WERI-Rb-1 (cell line): ENCODE data around the gene SLC25A24.
"Not testable (repeated sequence)": the region's sequence is repeated elsewhere in the genome, so short reads cannot be mapped to it uniquely, and the experiment has no call there.

Experiments used
- DNase-seq: peaks from one replicate; pipeline ENCODE4 v3.0.0-alpha.2; 2020
- H3K27ac ChIP-seq: fragments of 250-450 bp; sonication (Bioruptor Pico); 2 replicates; pipeline ENCODE4 v1.5.1; 2020; ENCODE audit warnings: mild to moderate bottlenecking, moderate library complexity
- H3K27me3 ChIP-seq: fragments of 250-450 bp; sonication (Bioruptor Pico); 2 replicates; pipeline ENCODE4 v1.5.1; 2021; ENCODE audit warnings: mild to moderate bottlenecking, low read depth, moderate library complexity; ENCODE audit not compliant: insufficient read depth, severe bottlenecking
- H3K36me3 ChIP-seq: fragments of 250-450 bp; sonication (Bioruptor Pico); 2 replicates; pipeline ENCODE4 v1.5.1; 2020; ENCODE audit warnings: mild to moderate bottlenecking, moderate library complexity
- H3K4me3 ChIP-seq: 2 replicates; pipeline ENCODE4 v1.5.1; 2011; ENCODE audit warnings: low read depth, mild to moderate bottlenecking, control low read depth, low read length
- H3K9me3 ChIP-seq: fragments of 250-450 bp; sonication (Bioruptor Pico); 2 replicates; pipeline ENCODE4 v1.5.1; 2021; ENCODE audit warnings: mild to moderate bottlenecking, moderate library complexity; ENCODE audit not compliant: severe bottlenecking
- TF ChIP-seq, protein P1 (sequence below): IDR thresholded peaks from 2 replicates; pipeline ENCODE4 v1.5.1; 2011; ENCODE audit warnings: low read depth, mild to moderate bottlenecking, control low read depth, inconsistent platforms, low read length

The SLC25A24 gene

DNA sequence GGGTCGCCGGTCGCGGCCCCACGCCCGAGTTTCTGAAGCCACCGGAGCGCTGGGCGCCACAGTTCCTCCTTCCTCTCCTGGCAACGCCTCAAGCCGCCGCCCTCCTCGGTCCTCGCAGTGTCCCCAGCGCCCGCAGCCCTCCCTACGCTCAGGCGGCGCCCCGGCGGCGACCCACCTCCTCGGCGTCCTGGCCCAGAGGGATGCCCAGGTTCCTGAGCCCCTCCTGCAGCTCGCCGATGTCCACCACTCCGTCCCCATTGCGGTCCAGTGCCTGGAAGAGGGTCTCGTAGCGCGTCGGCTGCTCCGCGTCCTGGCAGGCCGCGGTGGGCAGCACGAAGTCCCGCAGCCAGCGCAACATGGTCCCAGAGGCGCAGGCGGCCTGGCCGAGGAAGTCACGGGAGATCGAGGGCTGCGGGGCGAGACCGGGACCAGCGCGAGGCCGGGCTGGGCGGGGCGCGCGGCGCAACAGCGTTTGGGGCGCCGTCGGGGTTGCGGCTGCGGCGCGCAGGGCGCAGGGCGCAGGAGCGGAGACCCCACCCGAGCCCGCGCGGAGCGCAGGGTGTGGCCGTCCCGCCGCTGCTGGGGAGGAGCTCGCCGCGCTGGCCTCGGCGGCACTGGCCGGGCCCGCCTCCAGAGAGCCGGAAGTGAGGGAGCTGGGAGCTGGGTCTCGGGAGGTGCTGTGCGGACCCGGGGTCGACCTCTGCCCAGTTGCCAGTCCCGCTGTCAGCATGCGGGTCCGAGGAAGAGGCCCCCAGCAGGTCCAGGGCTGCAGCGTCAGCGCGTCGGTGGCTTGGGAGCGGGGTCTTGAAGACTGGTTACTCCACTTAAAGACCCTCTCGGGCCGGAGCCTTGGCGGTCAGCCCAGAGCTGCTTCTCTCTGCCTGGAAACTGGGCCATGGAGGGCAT is at the start of gene SLC25A24:
TSS of gene SLC25A24 (minus strand) at position 563 of the 906 bp plus-strand sequence. CDS start at position 358, 205 bp downstream.
- Histone ChIP-seq H3K36me3 (peaks cover 24% of the 10 kb centered on the region), H3K27ac (peak within 1 kb of the TSS; percentile 81), H3K27me3 (no peaks in the 10 kb centered on the region), H3K4me3 (peak within 1 kb of the TSS; percentile 94), H3K9me3 (no peaks in the 10 kb centered on the region)
- peak; percentile 89 for DNase-seq
- TF ChIP-seq, protein P1, sequence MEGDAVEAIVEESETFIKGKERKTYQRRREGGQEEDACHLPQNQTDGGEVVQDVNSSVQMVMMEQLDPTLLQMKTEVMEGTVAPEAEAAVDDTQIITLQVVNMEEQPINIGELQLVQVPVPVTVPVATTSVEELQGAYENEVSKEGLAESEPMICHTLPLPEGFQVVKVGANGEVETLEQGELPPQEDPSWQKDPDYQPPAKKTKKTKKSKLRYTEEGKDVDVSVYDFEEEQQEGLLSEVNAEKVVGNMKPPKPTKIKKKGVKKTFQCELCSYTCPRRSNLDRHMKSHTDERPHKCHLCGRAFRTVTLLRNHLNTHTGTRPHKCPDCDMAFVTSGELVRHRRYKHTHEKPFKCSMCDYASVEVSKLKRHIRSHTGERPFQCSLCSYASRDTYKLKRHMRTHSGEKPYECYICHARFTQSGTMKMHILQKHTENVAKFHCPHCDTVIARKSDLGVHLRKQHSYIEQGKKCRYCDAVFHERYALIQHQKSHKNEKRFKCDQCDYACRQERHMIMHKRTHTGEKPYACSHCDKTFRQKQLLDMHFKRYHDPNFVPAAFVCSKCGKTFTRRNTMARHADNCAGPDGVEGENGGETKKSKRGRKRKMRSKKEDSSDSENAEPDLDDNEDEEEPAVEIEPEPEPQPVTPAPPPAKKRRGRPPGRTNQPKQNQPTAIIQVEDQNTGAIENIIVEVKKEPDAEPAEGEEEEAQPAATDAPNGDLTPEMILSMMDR = no peak

DNA sequence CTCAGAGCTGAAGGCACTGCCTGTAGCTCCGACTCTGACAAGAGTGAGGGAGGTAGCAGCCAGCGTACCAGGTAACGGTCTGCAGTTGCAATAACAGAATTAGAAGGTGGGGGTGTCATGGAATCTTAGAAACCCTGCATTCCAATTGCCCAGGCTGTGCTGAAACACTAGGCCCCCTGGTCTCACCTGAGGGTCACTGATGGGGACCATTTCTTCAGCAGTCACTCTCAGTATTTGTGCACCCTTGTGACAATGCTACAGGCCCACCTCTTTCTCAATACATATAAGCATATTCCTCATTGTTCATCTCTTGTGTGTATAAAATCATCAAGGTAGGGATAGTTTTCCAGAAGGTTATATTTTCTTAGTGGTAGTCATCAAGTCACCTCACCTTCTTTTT is 43.8 kb upstream of the SLC25A24 start, which contains the start of gene NBPF4:
TSS of gene NBPF4 (minus strand) at position 101 of the 400 bp plus-strand sequence. CDS start 315 bp downstream, outside the sequence.
- not testable (repeated sequence) for H3K27ac ChIP-seq, H3K9me3 ChIP-seq, H3K4me3 ChIP-seq, DNase-seq, H3K27me3 ChIP-seq, H3K36me3 ChIP-seq

DNA sequence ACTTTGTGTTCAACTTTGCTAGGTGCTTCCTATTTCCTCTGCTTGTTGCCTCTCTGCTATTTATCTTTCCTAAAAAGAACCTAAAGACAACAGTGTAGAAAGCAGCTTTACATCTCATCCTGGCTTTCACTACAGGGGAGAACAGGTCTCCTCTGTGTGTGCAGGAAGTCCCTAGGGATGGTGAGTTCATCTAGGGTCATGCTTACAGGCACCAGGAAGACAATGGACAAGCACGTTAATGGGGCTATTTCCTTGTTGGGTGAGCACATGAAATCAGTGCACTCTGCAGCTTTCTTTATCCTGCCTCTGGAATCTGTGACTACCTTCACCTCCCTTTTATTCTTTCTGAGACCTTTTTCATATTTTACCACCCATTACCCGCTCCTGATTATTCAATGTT is 39.3 kb upstream of the SLC25A24 start:
- not testable (repeated sequence) for DNase-seq, H3K36me3 ChIP-seq, H3K27ac ChIP-seq, H3K4me3 ChIP-seq, H3K9me3 ChIP-seq, H3K27me3 ChIP-seq

GRCh38 chr1:108235308-108235707 is 35.2 kb upstream of the SLC25A24 start:
- H3K27me3 ChIP-seq, H3K4me3 ChIP-seq, H3K9me3 ChIP-seq, DNase-seq, H3K36me3 ChIP-seq, H3K27ac ChIP-seq: not testable (repeated sequence)

DNA sequence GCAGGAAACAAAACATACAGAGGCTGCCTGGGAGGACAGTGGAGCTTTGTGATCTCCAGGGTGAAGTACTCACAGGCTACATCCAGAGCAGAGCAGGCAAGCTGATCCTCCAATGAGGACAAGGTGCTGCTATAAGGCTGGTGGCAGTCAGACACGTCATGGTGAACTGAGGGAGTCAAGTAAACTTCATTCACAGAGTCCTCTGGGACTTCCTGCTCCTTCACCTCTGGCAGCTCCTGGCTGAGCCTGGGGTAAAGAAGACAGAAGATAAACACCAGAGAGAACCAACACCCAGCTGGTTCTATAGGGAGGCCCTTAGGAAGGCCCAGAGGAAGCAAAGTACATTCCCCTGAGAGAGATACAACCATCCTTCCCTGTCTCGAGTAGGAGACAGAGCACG is 32.0 kb upstream of the SLC25A24 start:
- H3K36me3 ChIP-seq, DNase-seq, H3K27me3 ChIP-seq, H3K27ac ChIP-seq, H3K4me3 ChIP-seq, H3K9me3 ChIP-seq: not testable (repeated sequence)

GRCh38 chr1:108229976-108230375 is 29.8 kb upstream of the SLC25A24 start:
- DNase-seq, H3K9me3 ChIP-seq, H3K27me3 ChIP-seq, H3K27ac ChIP-seq, H3K36me3 ChIP-seq, H3K4me3 ChIP-seq: not testable (repeated sequence)

- not testable (repeated sequence) for H3K4me3 ChIP-seq, H3K27me3 ChIP-seq, DNase-seq, H3K9me3 ChIP-seq, H3K36me3 ChIP-seq, H3K27ac ChIP-seq
Observed at GRCh38 chr1:108227772-108228171, 27.6 kb upstream of the SLC25A24 start.

DNA sequence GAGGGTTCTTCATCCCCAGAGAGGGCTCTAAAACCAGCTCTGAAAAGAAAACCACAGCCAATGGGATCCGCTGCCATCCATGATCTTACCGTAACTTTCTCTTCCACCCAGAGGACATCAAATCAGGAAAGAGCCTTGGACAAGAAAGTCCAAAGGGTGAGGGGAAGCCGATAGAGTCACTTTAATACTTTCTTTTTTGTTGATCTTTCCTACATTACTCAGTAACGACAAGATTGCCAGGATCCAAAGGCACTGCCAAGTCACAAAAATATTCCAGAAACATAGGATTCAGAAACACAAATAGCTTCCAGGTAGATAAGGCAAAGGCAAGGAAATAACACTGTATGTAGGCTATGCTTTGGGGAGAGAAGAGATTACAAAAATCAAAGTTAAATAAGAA is 26.7 kb upstream of the SLC25A24 start:
- H3K4me3 ChIP-seq, H3K36me3 ChIP-seq, H3K9me3 ChIP-seq, DNase-seq, H3K27me3 ChIP-seq, H3K27ac ChIP-seq: not testable (repeated sequence)

- not testable (repeated sequence) for H3K36me3 ChIP-seq, H3K4me3 ChIP-seq, H3K27me3 ChIP-seq, DNase-seq, H3K9me3 ChIP-seq, H3K27ac ChIP-seq
Observed at GRCh38 chr1:108223226-108223625, 23.1 kb upstream of the SLC25A24 start.

DNA sequence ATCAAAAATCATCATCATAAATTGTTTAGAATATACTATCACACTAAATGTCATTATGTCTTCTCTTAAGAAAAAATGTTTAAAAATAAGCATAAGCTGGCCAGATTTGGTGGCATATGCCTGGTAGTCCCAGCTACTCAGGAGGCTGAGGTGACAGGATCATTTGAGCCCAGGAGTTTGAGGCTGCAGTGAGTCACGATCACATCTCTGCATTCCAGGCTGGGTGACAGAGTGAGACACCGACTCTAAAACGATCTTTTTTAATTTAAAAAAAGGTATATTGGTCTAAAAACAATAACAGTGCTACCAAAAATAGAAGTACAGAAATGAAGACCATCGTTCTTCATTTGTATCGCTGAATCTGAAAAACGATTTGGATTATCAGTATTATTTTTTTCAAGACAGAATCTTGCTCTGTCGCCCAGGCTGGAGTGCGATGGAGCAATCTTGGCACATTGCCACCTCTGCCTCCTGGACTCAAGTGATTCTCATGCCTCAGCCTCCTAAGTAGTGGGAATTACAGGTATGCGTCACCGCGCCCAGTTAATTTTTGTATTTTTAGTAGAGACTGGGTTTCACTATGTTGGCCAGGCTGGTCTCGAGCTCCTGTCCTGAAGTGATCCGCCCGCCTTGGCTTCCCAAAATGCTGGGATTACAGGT is 17.5 kb upstream of the SLC25A24 start:
- not testable (repeated sequence) for H3K27me3 ChIP-seq, H3K27ac ChIP-seq, H3K9me3 ChIP-seq, H3K36me3 ChIP-seq, H3K4me3 ChIP-seq, DNase-seq

- DNase-seq = not testable (repeated sequence)
Observed at GRCh38 chr1:108217007-108217406, 16.9 kb upstream of the SLC25A24 start.

GRCh38 chr1:108216028-108216890 is 16.1 kb upstream of the SLC25A24 start:
- DNase-seq, H3K4me3 ChIP-seq, H3K27ac ChIP-seq, H3K9me3 ChIP-seq, H3K36me3 ChIP-seq, H3K27me3 ChIP-seq: not testable (repeated sequence)

More at GRCh38 chr1:108217007-108217406, 16.9 kb upstream of the SLC25A24 start:
- H3K36me3 ChIP-seq, H3K9me3 ChIP-seq, H3K27ac ChIP-seq, H3K27me3 ChIP-seq, H3K4me3 ChIP-seq: not testable (repeated sequence)
